Endothelial cell of umbilical vein (primary cell): Measurements from ENCODE around the gene DPP6.

Source experiments
- EZH2 ChIP-seq: IDR thresholded peaks from 2 replicates; pipeline ENCODE4 v1.6.1; 2012; ENCODE audit warnings: borderline replicate concordance, low read depth, mild to moderate bottlenecking, moderate library complexity, low read length, inconsistent platforms; ENCODE audit not compliant: severe bottlenecking
- TF ChIP-seq, protein P1 (sequence below), 2 donors: IDR thresholded peaks; 1 replicate in 1 of 2; 2 replicates in 1 of 2; pipeline ENCODE4 v1.5.1; 2011; ENCODE audit warnings: low read length in 2 of 2, mild to moderate bottlenecking in 2 of 2, moderate library complexity in 2 of 2, control low read depth in 1 of 2, inconsistent platforms in 1 of 2, low read depth in 1 of 2; ENCODE audit not compliant: insufficient read depth in 1 of 2; ENCODE audit errors: extremely low read depth in 1 of 2
- TF ChIP-seq, protein P2 (sequence below): IDR thresholded peaks from 2 replicates; pipeline ENCODE4 v1.6.1; 2011; ENCODE audit not compliant: insufficient read depth, insufficient read length

GRCh38 chr7:154200241-154200640, 148.0 kb downstream of the DPP6 start:
- TF ChIP-seq, protein P1, sequence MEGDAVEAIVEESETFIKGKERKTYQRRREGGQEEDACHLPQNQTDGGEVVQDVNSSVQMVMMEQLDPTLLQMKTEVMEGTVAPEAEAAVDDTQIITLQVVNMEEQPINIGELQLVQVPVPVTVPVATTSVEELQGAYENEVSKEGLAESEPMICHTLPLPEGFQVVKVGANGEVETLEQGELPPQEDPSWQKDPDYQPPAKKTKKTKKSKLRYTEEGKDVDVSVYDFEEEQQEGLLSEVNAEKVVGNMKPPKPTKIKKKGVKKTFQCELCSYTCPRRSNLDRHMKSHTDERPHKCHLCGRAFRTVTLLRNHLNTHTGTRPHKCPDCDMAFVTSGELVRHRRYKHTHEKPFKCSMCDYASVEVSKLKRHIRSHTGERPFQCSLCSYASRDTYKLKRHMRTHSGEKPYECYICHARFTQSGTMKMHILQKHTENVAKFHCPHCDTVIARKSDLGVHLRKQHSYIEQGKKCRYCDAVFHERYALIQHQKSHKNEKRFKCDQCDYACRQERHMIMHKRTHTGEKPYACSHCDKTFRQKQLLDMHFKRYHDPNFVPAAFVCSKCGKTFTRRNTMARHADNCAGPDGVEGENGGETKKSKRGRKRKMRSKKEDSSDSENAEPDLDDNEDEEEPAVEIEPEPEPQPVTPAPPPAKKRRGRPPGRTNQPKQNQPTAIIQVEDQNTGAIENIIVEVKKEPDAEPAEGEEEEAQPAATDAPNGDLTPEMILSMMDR (IDR thresholded peaks at IDR 0.05; ENCODE audit: extremely low read depth in 1 of 2, insufficient read depth in 1 of 2, low read depth in 1 of 2, low read length in 2 of 2), result no peak
- TF ChIP-seq EZH2, result no peak
- TF ChIP-seq, protein P2, sequence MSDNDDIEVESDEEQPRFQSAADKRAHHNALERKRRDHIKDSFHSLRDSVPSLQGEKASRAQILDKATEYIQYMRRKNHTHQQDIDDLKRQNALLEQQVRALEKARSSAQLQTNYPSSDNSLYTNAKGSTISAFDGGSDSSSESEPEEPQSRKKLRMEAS, result no peak
